Activated naive CD8-positive, alpha-beta T cell (primary cell): ENCODE data around the gene TMEM134.
"Not testable (repeated sequence)": the region's sequence is repeated elsewhere in the genome, so short reads cannot be mapped to it uniquely, and the experiment has no call there.

Experiments
- H3K27ac Mint-ChIP-seq: one replicate; pipeline ENCODE4 v1.8.0; 2021; ENCODE audit warnings: mixed read lengths
- H3K27me3 Mint-ChIP-seq: one replicate; pipeline ENCODE4 v1.8.0; 2021; ENCODE audit warnings: mixed read lengths
- H3K36me3 Mint-ChIP-seq: one replicate; pipeline ENCODE4 v1.8.0; 2021; ENCODE audit warnings: mixed read lengths
- H3K4me1 Mint-ChIP-seq: one replicate; pipeline ENCODE4 v1.8.0; 2021; ENCODE audit warnings: low read depth, mixed read lengths
- H3K4me3 Mint-ChIP-seq: one replicate; pipeline ENCODE4 v1.8.0; 2021; ENCODE audit warnings: mild to moderate bottlenecking, mixed read lengths
- H3K9me3 Mint-ChIP-seq: one replicate; pipeline ENCODE4 v1.8.0; 2021; ENCODE audit warnings: low read depth, mixed read lengths

Gene TMEM134

GRCh38 chr11:67434395-67434881, 34.6 kb downstream of the TMEM134 start:
- H3K4me3 Mint-ChIP-seq = peak overlapping the region; percentile 60
- H3K27me3 Mint-ChIP-seq = no peaks in the 10 kb centered on the region
- peaks cover 54% of the 10 kb centered on the region for H3K4me1 Mint-ChIP-seq
- H3K9me3 Mint-ChIP-seq = no peaks in the 10 kb centered on the region
- H3K36me3 Mint-ChIP-seq = no peaks in the 10 kb centered on the region
- H3K27ac Mint-ChIP-seq = peak overlapping the region; percentile 84

- Mint-ChIP-seq H3K36me3 (no peaks in the 10 kb centered on the region), H3K27me3 (no peaks in the 10 kb centered on the region), H3K27ac (peak overlapping the region; percentile 84), H3K9me3 (no peaks in the 10 kb centered on the region), H3K4me3 (peak overlapping the region; percentile 60), H3K4me1 (peaks cover 54% of the 10 kb centered on the region)
Observed at GRCh38 chr11:67433536-67434394, 35.3 kb downstream of the TMEM134 start.

GRCh38 chr11:67432655-67433349, 36.2 kb downstream of the TMEM134 start:
- peak overlapping the region; percentile 73 for H3K27ac Mint-ChIP-seq
- H3K27me3 Mint-ChIP-seq = no peaks in the 10 kb centered on the region
- H3K36me3 Mint-ChIP-seq = no peaks in the 10 kb centered on the region
- no peaks in the 10 kb centered on the region for H3K9me3 Mint-ChIP-seq
- H3K4me1 Mint-ChIP-seq = peaks cover 56% of the 10 kb centered on the region
- H3K4me3 Mint-ChIP-seq = peak overlapping the region; percentile 57

DNA sequence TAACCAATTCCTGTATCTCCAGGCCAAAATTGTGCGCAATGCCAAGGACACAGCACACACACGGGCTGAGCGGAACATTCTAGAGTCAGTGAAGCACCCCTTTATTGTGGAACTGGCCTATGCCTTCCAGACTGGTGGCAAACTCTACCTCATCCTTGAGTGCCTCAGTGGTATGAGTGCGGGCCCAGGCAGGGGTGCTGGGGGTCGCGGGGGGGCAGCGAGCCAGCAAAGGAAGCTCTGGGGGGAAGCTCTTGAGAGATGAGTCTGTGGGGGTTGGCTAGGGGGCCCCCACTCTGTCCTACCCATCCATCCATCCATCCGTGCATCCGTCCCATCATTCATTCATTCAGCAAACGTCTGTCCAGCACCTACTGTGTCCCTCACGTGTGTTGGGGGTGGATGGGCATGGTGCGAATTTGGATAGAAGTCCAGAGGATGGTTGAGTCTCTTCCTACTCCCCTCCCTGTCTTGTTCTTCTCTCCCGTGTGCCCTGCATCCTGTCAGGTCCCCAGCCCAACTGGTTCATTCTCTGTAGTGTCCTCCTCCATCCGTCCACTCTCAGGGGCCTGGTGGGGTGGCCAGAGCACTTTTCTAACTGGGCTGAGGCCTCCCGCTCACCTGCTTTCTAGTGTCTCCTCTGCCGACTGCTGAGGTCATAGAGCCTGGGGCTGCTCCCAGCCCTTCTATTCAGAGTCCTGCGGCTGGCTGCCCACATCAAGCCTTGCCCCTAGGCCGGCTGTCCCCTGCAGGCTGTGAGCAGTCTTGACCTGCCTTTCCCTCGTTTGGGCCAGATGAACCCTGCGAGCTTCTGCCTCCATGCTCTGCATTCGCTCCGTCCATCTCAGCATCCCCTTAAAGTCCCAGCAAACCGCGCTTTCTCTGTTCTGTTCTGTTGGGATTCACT, 37.5 kb downstream of the TMEM134 start:
- Mint-ChIP-seq H3K4me1 (peaks cover 59% of the 10 kb centered on the region), H3K27me3 (no peaks in the 10 kb centered on the region), H3K36me3 (no peaks in the 10 kb centered on the region), H3K27ac (peak overlapping the region; percentile 55), H3K4me3 (peak overlapping the region; percentile 57), H3K9me3 (no peaks in the 10 kb centered on the region)

GRCh38 chr11:67429722-67430121, 39.3 kb downstream of the TMEM134 start:
- Mint-ChIP-seq H3K36me3 (no peaks in the 10 kb centered on the region), H3K4me3 (peak overlapping the region; percentile 97), H3K4me1 (peaks cover 55% of the 10 kb centered on the region), H3K27ac (peak overlapping the region; percentile 90), H3K9me3 (no peaks in the 10 kb centered on the region), H3K27me3 (no peaks in the 10 kb centered on the region)

GRCh38 chr11:67429038-67429668, 39.9 kb downstream of the TMEM134 start:
- Mint-ChIP-seq H3K9me3 (no peaks in the 10 kb centered on the region), H3K36me3 (no peaks in the 10 kb centered on the region), H3K27me3 (no peaks in the 10 kb centered on the region)

GRCh38 chr11:67428052-67429001, 40.7 kb downstream of the TMEM134 start, which contains the start of gene RPS6KB2:
Gene RPS6KB2 (plus strand): TSS chr11:67428494. CDS start chr11:67428546, 52 bp downstream.
- Mint-ChIP-seq H3K4me1 (peaks cover 49% of the 10 kb centered on the region), H3K27me3 (no peaks in the 10 kb centered on the region), H3K9me3 (no peaks in the 10 kb centered on the region), H3K4me3 (peak within 1 kb of the TSS; percentile 97), H3K36me3 (no peaks in the 10 kb centered on the region), H3K27ac (peak within 1 kb of the TSS; percentile 96)

More at GRCh38 chr11:67429038-67429668, 39.9 kb downstream of the TMEM134 start:
- peak overlapping the region; percentile 97 for H3K4me3 Mint-ChIP-seq
- peak overlapping the region; percentile 90 for H3K27ac Mint-ChIP-seq
- peaks cover 56% of the 10 kb centered on the region for H3K4me1 Mint-ChIP-seq

GRCh38 chr11:67427364-67427859, 41.6 kb downstream of the TMEM134 start:
- Mint-ChIP-seq H3K4me3 (peak overlapping the region; percentile 97), H3K4me1 (peaks cover 46% of the 10 kb centered on the region), H3K27ac (peak overlapping the region; percentile 96)
- not testable (repeated sequence) for H3K9me3 Mint-ChIP-seq, H3K27me3 Mint-ChIP-seq, H3K36me3 Mint-ChIP-seq

DNA sequence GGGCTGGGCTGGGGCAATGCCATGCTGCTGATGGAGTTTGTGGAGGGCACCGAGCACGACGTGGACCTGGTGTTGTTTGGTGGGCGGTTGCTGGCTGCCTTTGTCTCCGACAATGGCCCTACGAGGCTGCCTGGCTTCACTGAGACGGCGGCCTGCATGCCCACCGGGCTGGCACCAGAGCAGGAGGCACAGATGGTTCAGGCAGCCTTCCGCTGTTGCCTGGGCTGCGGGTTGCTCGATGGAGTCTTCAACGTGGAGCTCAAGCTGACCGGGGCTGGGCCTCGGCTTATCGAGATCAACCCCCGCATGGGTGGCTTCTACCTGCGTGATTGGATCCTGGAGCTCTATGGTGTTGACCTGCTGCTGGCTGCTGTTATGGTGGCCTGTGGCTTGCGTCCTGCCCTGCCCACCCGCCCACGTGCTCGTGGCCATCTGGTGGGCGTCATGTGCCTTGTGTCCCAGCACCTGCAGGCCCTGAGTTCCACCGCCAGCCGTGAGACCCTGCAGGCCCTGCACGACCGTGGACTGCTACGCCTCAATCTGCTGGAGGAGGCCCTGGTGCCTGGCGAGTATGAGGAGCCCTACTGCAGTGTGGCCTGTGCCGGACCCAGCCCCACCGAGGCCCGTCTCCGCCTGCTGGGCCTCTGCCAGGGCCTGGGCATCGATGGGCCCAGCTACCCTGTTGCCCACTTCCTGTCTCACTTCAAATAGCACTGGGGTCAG, 45.0 kb downstream of the TMEM134 start:
- Mint-ChIP-seq H3K27me3 (no peaks in the 10 kb centered on the region), H3K36me3 (no peaks in the 10 kb centered on the region), H3K4me1 (peaks cover 35% of the 10 kb centered on the region), H3K4me3 (no peak overlapping the region), H3K27ac (no peak overlapping the region), H3K9me3 (no peaks in the 10 kb centered on the region)

DNA sequence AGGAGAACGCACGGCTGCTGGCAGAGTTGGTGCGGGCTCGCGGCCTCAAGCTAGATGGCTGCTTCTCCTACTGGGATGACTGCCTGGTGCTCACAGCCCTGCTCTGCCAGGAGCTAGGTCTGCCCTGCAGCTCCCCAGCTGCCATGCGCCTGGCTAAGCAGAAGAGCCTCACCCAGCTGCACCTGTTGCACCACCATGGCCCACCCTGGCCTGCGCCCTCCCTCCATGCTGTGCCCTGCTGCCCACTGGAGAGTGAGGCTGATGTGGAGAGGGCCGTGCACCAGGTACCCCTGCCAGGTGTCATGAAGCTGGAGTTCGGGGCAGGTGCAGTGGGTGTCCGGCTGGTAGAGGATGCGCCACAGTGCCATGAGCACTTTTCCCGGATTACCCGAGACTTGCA, 45.6 kb downstream of the TMEM134 start:
- peaks cover 34% of the 10 kb centered on the region for H3K4me1 Mint-ChIP-seq
- H3K9me3 Mint-ChIP-seq = no peaks in the 10 kb centered on the region
- H3K36me3 Mint-ChIP-seq = no peaks in the 10 kb centered on the region
- no peak overlapping the region for H3K4me3 Mint-ChIP-seq
- no peaks in the 10 kb centered on the region for H3K27me3 Mint-ChIP-seq
- no peak overlapping the region for H3K27ac Mint-ChIP-seq

GRCh38 chr11:67422891-67423290, 46.2 kb downstream of the TMEM134 start:
- Mint-ChIP-seq H3K9me3 (no peaks in the 10 kb centered on the region), H3K4me3 (no peak overlapping the region), H3K27me3 (no peaks in the 10 kb centered on the region), H3K36me3 (no peaks in the 10 kb centered on the region), H3K4me1 (peaks cover 36% of the 10 kb centered on the region), H3K27ac (no peak overlapping the region)

DNA sequence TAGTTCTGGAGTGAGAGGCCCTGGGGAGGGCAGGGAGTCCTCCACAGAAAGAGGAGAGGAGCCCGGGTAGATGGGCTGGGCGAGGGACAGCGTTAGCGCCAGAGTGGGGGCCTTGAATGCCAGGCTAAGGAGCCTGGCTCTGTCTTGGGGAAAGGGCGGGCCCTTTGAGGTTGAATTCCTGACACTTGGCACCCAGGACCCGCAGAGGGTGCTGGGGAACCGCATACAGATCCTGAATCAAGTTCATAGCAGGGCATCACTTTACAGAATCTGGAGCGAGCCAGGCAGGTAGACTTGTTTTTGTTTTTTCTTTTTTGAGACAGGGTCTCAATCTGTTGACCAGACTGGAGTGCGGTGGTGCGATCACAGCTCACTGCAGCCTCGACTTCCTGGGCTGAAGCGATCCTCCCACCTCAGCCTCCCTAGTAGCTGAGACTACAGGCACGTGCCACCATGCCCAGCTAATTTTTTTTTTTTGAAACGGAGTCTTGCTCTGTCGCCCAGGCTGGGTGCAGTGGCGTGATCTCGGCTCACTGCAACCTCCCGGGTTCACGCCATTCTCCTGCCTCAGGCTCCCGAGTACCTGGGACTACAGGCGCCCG, 47.5 kb downstream of the TMEM134 start:
- Mint-ChIP-seq H3K4me3 (peak overlapping the region; percentile 73), H3K27me3 (no peaks in the 10 kb centered on the region), H3K36me3 (no peaks in the 10 kb centered on the region), H3K9me3 (no peaks in the 10 kb centered on the region), H3K4me1 (peaks cover 39% of the 10 kb centered on the region), H3K27ac (peak overlapping the region; percentile 87)
